GM12872 (cell line): ENCODE measurements around the gene DDX47.

Experiments used
- TF ChIP-seq, protein P1 (sequence below): IDR thresholded peaks from 3 replicates; pipeline ENCODE4 v1.5.1; 2011; ENCODE audit warnings: low read depth, mild to moderate bottlenecking, low read length, moderate library complexity; ENCODE audit not compliant: insufficient read depth

The DDX47 gene

DNA sequence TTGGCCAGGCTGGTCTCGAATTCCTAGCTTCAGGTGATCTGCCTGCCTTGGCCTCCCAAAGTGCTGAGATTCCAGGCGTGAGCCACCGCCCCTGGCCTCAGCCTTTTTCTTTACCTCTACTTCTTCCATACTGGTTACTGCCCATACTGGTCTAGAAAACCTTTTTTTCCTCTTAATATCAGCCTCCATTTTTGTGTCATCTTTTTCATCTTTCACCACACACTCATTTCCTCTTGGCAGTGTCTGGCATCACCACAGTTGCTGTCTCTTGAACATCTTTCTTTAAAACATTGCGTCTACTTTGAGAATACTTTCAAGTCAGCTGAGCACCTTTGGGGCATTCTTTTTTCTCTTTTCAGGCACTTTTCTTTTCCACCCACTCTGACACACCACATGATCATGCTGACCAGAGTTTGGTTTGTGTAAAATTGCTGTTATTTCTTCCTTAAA, 32.7 kb downstream of the DDX47 start:
- TF ChIP-seq, protein P1, sequence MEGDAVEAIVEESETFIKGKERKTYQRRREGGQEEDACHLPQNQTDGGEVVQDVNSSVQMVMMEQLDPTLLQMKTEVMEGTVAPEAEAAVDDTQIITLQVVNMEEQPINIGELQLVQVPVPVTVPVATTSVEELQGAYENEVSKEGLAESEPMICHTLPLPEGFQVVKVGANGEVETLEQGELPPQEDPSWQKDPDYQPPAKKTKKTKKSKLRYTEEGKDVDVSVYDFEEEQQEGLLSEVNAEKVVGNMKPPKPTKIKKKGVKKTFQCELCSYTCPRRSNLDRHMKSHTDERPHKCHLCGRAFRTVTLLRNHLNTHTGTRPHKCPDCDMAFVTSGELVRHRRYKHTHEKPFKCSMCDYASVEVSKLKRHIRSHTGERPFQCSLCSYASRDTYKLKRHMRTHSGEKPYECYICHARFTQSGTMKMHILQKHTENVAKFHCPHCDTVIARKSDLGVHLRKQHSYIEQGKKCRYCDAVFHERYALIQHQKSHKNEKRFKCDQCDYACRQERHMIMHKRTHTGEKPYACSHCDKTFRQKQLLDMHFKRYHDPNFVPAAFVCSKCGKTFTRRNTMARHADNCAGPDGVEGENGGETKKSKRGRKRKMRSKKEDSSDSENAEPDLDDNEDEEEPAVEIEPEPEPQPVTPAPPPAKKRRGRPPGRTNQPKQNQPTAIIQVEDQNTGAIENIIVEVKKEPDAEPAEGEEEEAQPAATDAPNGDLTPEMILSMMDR: no peak

DNA sequence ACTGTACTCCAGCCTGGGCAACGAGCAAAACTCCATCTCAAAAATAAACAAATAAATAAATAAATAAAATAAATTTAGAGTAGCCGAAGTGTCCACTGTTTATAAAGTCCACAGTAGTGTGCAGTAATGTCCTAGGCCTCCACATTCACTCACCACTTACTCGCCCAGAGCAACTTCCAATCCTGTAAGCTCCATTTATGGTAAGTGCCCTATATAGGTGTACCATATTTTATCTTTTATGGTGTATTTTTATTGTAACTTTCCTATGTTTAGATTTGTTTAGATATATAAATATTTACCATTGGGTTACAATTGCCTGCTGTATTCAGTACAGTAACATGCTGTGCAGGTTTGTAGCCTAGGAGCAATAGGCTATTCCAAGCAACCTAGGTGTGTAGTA, 40.3 kb downstream of the DDX47 start:
- TF ChIP-seq, protein P1: no peak

DNA sequence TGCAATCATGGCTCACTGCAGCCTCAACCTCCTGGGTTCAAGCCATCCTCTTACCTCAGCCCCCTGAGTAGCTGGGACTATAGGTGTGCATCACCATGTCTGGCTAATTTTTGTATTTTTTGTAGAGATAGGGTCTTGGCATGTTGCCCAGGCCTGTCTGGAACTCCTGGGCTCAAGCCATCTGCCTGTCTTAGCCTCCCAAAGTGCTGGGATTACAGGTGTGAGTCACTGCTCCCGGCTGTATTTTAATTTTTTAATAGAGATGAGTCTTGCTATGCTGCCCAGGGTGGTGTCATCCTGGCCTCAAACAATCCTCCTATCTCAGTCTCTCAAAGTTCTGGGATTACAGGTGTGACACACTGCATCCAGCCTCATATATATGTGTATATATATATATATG, 46.5 kb downstream of the DDX47 start:
- TF ChIP-seq, protein P1: no peak

DNA sequence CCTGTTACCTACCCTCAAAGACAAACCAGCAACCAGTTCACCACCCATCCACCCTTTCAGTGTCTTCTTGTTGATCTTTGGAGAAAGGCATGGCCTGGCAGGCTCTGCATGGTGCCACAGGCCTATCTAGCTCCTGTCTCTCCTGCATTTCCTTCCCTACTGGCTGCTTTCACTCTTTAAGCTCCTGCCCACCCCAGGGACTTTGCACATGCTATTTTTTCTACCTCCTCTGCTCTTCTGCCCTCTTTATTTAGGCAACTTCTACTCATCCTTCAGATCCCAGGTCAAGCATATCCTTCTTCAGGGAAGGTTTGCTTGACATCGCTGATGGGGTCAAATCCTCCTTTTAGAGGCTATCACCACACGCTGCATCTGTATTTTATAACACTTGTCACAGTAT, 51.1 kb downstream of the DDX47 start:
- TF ChIP-seq, protein P1: no peak

DNA sequence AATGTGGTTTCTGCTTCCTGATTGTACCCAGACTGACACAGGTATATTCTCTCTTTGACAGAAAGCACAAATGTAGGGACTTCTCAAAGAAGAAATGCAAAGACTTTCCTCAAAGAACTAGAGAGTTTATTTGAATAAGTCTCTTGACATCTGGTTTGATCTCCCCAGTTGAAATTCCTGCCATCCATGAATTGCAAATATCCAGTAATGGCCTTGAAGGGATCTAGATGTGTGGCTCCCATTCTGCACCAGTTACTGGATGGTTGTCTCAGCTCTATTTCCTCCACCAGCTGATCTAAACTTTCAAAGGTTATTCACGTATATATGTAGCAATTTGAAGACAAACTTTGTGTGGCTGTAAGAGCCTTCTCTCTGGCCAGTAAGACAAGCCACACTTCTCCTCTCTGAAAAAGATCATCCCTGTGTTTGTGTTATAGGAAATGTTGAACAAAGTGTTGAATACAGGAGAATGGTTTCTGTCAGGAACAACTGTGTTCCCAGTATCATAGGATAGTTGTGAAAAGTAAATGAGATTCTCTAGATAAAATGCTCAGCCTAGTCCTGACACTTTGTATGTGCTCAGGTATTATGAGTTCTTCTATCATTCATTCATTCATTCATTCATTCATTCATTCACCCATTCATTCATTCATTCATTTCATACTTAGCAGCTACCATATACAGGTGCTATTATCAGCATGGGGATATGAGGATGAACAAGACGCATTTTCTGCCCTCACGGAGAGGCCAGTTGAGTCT, 55.5 kb downstream of the DDX47 start:
- TF ChIP-seq, protein P1: no peak

DNA sequence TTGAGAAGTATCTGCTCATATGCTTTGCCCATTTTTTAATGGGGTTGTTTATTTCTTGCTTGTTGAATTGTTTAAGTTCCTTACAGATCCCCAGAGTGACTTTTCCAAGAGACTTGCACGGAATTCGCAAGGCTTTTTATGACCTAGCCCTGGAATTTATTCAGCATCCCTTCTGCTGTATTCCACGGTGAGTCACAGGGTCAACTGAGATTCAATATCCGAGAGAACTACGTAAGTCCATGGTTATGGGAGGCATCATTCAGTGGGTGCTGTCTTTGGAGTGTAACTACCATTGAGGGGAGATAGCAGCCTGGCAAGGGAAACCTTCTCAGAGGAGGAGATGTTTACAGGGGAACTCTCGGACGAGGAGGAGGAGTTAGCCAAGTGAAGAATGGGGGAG, 57.3 kb downstream of the DDX47 start:
- TF ChIP-seq, protein P1: no peak

DNA sequence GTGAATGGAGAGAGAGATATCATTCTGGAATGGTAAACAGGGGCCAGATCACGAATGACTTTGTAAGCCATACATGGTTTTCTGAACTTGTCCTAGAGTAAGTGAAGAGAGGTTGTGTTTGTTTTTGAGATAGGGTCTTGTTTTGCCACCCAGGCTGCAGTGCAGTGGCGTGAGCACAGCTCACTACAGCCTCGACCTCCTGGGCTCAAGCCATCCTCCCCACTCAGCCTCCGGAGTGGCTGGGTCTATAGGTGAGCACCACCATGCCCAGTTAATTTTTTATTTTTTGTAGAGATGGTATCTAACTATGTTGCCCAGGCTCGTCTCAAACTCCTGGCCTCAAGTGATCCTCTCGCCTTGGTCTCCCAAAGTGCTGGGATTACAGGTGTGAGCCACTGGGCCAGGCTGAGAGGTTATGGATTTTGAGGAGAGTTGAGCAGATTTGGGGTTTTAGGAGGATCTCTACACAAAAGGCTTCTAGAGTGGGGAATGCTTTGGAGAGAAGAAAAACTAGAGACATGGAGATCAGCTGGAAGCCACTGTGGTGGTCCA, 58.5 kb downstream of the DDX47 start:
- TF ChIP-seq, protein P1: no peak
